ENCODE measurements around the gene NCOA7. TPM values are rescaled to one million over a fixed set of nuclear protein-coding genes. Genes with fewer than 3 reads are reported as not detected.

The NCOA7 gene
- total and polyA plus RNA-seq, 12 donors: 24.5 to 180 (median 70.8) TPM

DNA sequence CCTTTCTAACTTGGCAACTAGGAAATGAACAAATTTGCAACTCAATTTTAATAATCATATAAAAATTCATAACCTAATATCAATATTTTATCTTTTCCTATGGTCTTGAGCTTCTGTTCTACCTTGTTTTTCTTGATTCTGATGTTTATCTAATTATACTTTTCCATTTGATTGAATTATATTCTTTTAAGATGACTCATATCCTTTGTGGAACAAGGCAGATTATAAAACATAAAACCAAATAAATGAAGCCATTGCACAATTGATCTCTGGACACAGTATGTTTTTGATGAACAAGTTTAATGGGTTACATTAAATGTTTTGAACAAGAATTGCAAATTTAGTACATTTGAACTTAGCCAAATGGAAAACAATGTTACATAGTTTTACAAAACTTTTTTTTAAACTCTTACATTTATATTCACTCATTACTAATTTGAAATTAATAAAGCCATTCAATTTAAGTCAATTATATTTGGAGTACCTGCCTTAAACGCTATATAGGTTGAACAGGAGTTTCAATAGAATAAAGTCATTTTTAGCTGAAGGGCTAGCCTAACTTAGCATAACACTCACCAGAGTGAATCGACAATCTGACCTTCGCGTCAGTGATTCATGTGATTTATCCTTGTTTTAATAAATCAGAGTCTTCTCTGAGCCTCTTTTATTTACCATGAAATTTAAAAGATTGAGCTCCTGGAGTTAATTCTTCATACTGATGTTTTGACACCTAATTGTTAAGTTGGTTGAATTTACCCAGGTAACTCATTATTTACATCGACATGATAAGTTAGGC is 3.8 kb downstream of the NCOA7 start:
- intact Hi-C loops (cut with DNase I): loop anchor here in 1 of 2 donors (5.0 kb wide), 1 partner anchor 58 kb away; no protein-coding TSS in a partner anchor
- TF ChIP-seq, protein P1, sequence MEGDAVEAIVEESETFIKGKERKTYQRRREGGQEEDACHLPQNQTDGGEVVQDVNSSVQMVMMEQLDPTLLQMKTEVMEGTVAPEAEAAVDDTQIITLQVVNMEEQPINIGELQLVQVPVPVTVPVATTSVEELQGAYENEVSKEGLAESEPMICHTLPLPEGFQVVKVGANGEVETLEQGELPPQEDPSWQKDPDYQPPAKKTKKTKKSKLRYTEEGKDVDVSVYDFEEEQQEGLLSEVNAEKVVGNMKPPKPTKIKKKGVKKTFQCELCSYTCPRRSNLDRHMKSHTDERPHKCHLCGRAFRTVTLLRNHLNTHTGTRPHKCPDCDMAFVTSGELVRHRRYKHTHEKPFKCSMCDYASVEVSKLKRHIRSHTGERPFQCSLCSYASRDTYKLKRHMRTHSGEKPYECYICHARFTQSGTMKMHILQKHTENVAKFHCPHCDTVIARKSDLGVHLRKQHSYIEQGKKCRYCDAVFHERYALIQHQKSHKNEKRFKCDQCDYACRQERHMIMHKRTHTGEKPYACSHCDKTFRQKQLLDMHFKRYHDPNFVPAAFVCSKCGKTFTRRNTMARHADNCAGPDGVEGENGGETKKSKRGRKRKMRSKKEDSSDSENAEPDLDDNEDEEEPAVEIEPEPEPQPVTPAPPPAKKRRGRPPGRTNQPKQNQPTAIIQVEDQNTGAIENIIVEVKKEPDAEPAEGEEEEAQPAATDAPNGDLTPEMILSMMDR (IDR thresholded peaks at IDR 0.05): no peak
- TF ChIP-seq POLR2A (IDR thresholded peaks at IDR 0.05): no peak
- peak in 4 of 7 donors; percentile 39 to 64 (median 42) for DNase-seq
- H3K4me1 ChIP-seq (replicated peaks in 1 of 2): peaks cover 42 to 81% of the 10 kb centered on the region in 2 donors
- H3K4me3 ChIP-seq: peak overlapping the region in 1 of 4 donors; percentile 94
- peak overlapping the region; percentile 44 to 99 (median 74) for H3K27ac ChIP-seq
- no peaks in the 10 kb centered on the region for H3K9me3 ChIP-seq (replicated peaks in 1 of 3)
- whole genome bisulfite sequencing, 4 donors: 42 to 50% (median 47%) methylated on average over 5 of the region's 5 CpGs
- H3K36me3 ChIP-seq (replicated peaks in 1 of 2): no peaks in the 10 kb centered on the region
- H3K27me3 ChIP-seq: no peaks in the 10 kb centered on the region

GRCh38 chr6:125795301-125795700 is 4.5 kb downstream of the NCOA7 start:
- Histone ChIP-seq H3K4me3 (no peak overlapping the region), H3K36me3 (replicated peaks in 1 of 2) (no peaks in the 10 kb centered on the region), H3K9me3 (replicated peaks in 1 of 3) (no peaks in the 10 kb centered on the region), H3K4me1 (replicated peaks in 1 of 2) (peaks cover 34 to 81% of the 10 kb centered on the region in 2 donors), H3K27ac (peak overlapping the region in 4 of 5 donors; percentile 69 to 99 (median 75)), H3K27me3 (no peaks in the 10 kb centered on the region)
- DNase-seq: no peak
- intact Hi-C loops (cut with DNase I): no loop called here
- WGBS, 4 donors: 76 to 84% (median 83%) methylated on average over 1 of the region's 1 CpG
- TF ChIP-seq, protein P1 (IDR thresholded peaks at IDR 0.05): no peak
- TF ChIP-seq POLR2A (IDR thresholded peaks at IDR 0.05): no peak

GRCh38 chr6:125797120-125797885 is 6.5 kb downstream of the NCOA7 start:
- Histone ChIP-seq H3K36me3 (replicated peaks in 1 of 2) (no peaks in the 10 kb centered on the region), H3K27me3 (no peaks in the 10 kb centered on the region), H3K27ac (peak overlapping the region in 2 of 5 donors; percentile 1 to 13), H3K9me3 (replicated peaks in 1 of 3) (no peaks in the 10 kb centered on the region), H3K4me3 (no peak overlapping the region), H3K4me1 (replicated peaks in 1 of 2) (peaks cover 28 to 76% of the 10 kb centered on the region in 2 donors)
- TF ChIP-seq, protein P1 (IDR thresholded peaks at IDR 0.05): no peak
- no peak for TF ChIP-seq POLR2A (IDR thresholded peaks at IDR 0.05)
- no peak for DNase-seq
- 89 to 94% (median 91%) methylated on average over 3 of the region's 3 CpGs for WGBS, 4 donors
- intact Hi-C loops (cut with DNase I): no loop called here

- H3K9me3 ChIP-seq (replicated peaks in 1 of 3): no peaks in the 10 kb centered on the region
- 57 to 82% (median 73%) methylated on average over 3 of the region's 3 CpGs for WGBS, 4 donors
- no peak for DNase-seq
- no peaks in the 10 kb centered on the region for H3K36me3 ChIP-seq (replicated peaks in 1 of 2)
- intact Hi-C loops (cut with DNase I): no loop called here
- H3K27me3 ChIP-seq: no peaks in the 10 kb centered on the region
- H3K4me1 ChIP-seq (replicated peaks in 1 of 2): peaks cover 25 to 77% of the 10 kb centered on the region in 2 donors
- no peak overlapping the region for H3K4me3 ChIP-seq
- no peak overlapping the region for H3K27ac ChIP-seq
- TF ChIP-seq, protein P1 (IDR thresholded peaks at IDR 0.05): no peak
- TF ChIP-seq POLR2A (IDR thresholded peaks at IDR 0.05): no peak
Measured at GRCh38 chr6:125797886-125798444, 7.2 kb downstream of the NCOA7 start.

All from adrenal gland (tissue), 12 donors.